A673 (cell line): ENCODE data around the gene AMZ1.

Experiments used
- EZH2 ChIP-seq: fragments of 200-600 bp; sonication (generic); IDR thresholded peaks from 2 replicates; pipeline ENCODE4 v1.6.1; 2017; ENCODE audit warnings: borderline replicate concordance, low read depth, mild to moderate bottlenecking, mixed read lengths, antibody characterized with exemption, low read length; ENCODE audit not compliant: poor library complexity, severe bottlenecking
- TF ChIP-seq, protein P1 (sequence below): fragments of 300-800, 200-600 bp; sonication (generic); conservative IDR thresholded peaks from 2 replicates; pipeline ENCODE4 v1.5.1; 2017; ENCODE audit warnings: low read depth, mild to moderate bottlenecking, antibody characterized with exemption, low read length, moderate library complexity, mixed read lengths

GRCh38 chr7:2652736-2653060, 35.3 kb upstream of the AMZ1 start:
- TF ChIP-seq, protein P1, sequence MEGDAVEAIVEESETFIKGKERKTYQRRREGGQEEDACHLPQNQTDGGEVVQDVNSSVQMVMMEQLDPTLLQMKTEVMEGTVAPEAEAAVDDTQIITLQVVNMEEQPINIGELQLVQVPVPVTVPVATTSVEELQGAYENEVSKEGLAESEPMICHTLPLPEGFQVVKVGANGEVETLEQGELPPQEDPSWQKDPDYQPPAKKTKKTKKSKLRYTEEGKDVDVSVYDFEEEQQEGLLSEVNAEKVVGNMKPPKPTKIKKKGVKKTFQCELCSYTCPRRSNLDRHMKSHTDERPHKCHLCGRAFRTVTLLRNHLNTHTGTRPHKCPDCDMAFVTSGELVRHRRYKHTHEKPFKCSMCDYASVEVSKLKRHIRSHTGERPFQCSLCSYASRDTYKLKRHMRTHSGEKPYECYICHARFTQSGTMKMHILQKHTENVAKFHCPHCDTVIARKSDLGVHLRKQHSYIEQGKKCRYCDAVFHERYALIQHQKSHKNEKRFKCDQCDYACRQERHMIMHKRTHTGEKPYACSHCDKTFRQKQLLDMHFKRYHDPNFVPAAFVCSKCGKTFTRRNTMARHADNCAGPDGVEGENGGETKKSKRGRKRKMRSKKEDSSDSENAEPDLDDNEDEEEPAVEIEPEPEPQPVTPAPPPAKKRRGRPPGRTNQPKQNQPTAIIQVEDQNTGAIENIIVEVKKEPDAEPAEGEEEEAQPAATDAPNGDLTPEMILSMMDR = no peak
- no peak for TF ChIP-seq EZH2
